ENCODE data around the gene RAB7A. TPM values are rescaled to one million over a fixed set of nuclear protein-coding genes. Genes with fewer than 3 reads are reported as not detected.

Gene RAB7A
- total RNA-seq, 6 donors from 2014 or later: 72.3 to 287 (median 139) TPM

DNA sequence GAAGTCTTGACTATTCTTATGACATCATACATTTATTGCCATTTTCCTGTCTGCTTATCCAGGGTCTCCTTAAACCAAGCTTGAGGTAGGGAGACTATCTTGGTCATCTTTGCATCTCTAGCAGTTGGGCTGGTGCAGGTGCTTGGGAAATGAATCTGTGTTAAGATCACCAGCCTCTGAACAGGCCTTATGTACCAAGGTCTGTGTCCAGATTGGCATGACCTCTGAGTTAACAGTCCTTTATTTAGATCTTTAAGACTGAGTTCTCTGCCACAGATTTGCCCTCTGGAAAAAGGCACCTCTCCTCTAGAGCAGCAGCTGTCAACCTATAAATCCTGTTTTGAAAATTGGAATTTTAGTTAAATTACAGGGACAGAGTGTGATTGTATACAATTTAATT, 35.4 kb downstream of the RAB7A start:
- peak overlapping the region in 2 of 4 donors; percentile 4 to 87 for H3K27ac ChIP-seq
- no peak overlapping the region for H3K4me3 ChIP-seq
- H3K36me3 ChIP-seq: peaks cover 0 to 9% (median 2%) of the 10 kb centered on the region in 4 donors
- H3K9me3 ChIP-seq: no peaks in the 10 kb centered on the region
- DNase-seq (no peak), ATAC-seq (ENCODE audit: low FRiP score in 2 of 2) (no peak)
- H3K4me1 ChIP-seq: peaks cover 44 to 56% (median 48%) of the 10 kb centered on the region in 4 donors
- no peaks in the 10 kb centered on the region for H3K27me3 ChIP-seq
- TF ChIP-seq EP300 (IDR thresholded peaks at IDR 0.05) (no peak), POLR2A (IDR thresholded peaks at IDR 0.05) (no peak)
- TF ChIP-seq, protein P1, sequence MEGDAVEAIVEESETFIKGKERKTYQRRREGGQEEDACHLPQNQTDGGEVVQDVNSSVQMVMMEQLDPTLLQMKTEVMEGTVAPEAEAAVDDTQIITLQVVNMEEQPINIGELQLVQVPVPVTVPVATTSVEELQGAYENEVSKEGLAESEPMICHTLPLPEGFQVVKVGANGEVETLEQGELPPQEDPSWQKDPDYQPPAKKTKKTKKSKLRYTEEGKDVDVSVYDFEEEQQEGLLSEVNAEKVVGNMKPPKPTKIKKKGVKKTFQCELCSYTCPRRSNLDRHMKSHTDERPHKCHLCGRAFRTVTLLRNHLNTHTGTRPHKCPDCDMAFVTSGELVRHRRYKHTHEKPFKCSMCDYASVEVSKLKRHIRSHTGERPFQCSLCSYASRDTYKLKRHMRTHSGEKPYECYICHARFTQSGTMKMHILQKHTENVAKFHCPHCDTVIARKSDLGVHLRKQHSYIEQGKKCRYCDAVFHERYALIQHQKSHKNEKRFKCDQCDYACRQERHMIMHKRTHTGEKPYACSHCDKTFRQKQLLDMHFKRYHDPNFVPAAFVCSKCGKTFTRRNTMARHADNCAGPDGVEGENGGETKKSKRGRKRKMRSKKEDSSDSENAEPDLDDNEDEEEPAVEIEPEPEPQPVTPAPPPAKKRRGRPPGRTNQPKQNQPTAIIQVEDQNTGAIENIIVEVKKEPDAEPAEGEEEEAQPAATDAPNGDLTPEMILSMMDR (IDR thresholded peaks at IDR 0.05): no peak

DNA sequence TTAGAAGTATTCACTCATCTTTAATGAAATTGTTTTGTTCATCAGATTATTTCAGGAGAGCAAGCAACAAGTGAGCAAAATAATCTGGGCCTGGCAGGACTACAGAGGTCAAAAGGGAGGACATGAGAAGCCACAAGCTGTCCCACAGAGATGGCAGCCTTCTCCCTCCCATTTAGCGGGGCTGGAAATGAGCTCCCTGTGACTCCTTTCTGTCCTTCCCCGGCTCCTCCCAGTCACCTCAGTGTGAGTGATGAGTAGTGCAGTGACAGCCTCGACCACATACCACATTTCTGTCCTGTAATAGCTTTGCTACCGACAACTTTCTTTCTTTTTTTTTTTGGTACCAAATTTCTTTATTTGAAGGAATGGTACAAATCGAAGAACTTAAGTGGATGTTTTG, 38.0 kb downstream of the RAB7A start:
- H3K36me3 ChIP-seq: peaks cover 0 to 9% (median 2%) of the 10 kb centered on the region in 4 donors
- no peak for ATAC-seq (ENCODE audit: low FRiP score in 2 of 2)
- no peak overlapping the region for H3K4me3 ChIP-seq
- TF ChIP-seq POLR2AphosphoS5 (IDR thresholded peaks at IDR 0.05): no peak
- no peak for TF ChIP-seq EP300 (IDR thresholded peaks at IDR 0.05)
- TF ChIP-seq, protein P1 (IDR thresholded peaks at IDR 0.05): no peak
- no peak for TF ChIP-seq POLR2A (IDR thresholded peaks at IDR 0.05)
- WGBS, 2 donors: 75 to 84% methylated on average over 5 of the region's 5 CpGs
- no peak for DNase-seq
- H3K27ac ChIP-seq: no peak overlapping the region
- H3K4me1 ChIP-seq: peaks cover 47 to 64% (median 51%) of the 10 kb centered on the region in 4 donors
- no peaks in the 10 kb centered on the region for H3K9me3 ChIP-seq
- no peaks in the 10 kb centered on the region for H3K27me3 ChIP-seq

DNA sequence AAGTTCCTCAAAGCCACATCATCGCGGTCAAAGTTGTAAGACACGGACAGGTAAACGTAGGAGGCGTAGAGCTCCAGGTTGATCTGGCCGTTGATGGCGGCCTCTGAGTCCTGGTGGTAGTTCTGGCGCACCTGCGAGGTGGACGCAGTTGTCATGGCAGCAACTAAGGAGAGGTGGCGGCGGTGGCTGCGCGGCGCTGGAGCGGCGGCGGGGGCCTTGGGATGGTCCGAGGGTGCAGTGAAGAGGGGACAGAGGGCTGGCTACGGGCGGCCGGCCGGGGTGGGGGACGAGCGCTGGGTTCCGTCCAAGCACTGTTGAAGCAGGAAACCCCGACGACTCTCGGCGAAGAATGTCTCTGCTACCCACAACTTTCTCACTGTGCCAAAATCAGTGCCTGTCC, 38.9 kb downstream of the RAB7A start:
- WGBS, 2 donors: 97 to 99% methylated on average over 30 of the region's 30 CpGs
- H3K27ac ChIP-seq: no peak overlapping the region
- no peaks in the 10 kb centered on the region for H3K9me3 ChIP-seq
- H3K27me3 ChIP-seq: no peaks in the 10 kb centered on the region
- no peak for ATAC-seq (ENCODE audit: low FRiP score in 2 of 2)
- no peak for TF ChIP-seq POLR2AphosphoS5 (IDR thresholded peaks at IDR 0.05)
- no peak for TF ChIP-seq EP300 (IDR thresholded peaks at IDR 0.05)
- TF ChIP-seq POLR2A (IDR thresholded peaks at IDR 0.05): no peak
- TF ChIP-seq, protein P1 (IDR thresholded peaks at IDR 0.05): no peak
- peaks cover 39 to 62% (median 50%) of the 10 kb centered on the region in 4 donors for H3K4me1 ChIP-seq
- H3K36me3 ChIP-seq: peaks cover 0 to 9% (median 2%) of the 10 kb centered on the region in 4 donors
- peak in 1 of 2 donors; percentile 84 for DNase-seq
- H3K4me3 ChIP-seq: no peak overlapping the region

DNA sequence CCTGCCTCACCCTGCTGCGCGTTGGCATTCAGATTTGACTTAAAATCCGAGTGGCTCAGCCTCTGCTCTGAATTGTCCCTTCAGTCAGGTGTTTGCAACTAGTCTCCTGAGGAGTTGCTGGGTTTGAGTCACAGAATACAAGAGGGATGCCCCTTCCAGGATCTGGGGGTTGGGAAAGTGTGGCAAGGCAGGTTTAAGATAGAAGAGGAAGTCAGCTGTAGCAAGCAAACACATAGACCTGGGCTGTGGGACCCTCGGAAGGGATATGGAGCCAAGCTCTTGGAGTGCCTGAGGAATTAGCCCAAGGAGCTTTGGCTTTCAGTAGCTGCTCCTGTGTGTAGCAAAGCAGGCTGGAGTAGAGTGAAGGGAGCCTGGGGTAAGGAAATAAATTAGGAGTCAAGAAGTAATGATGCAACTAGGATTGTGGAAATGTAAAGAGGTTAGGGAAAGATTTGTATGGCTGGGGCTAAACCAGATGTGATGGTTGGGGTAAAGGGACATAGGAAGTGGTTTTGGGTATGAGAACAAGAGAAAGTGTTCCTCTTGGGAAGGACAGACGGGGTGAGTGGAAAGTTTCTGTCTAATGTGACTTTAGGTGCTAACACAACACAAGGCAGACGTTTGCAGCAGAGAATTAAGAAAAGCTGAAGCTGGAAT, 41.2 kb downstream of the RAB7A start:
- no peak for ATAC-seq (ENCODE audit: low FRiP score in 2 of 2)
- Histone ChIP-seq H3K9me3 (no peaks in the 10 kb centered on the region), H3K36me3 (peaks cover 0 to 9% (median 2%) of the 10 kb centered on the region in 4 donors), H3K4me3 (no peak overlapping the region), H3K27me3 (no peaks in the 10 kb centered on the region), H3K27ac (no peak overlapping the region), H3K4me1 (peaks cover 32 to 58% (median 44%) of the 10 kb centered on the region in 4 donors)
- no peak for DNase-seq
- 70 to 75% methylated on average over 6 of the region's 6 CpGs for WGBS, 2 donors
- TF ChIP-seq, protein P1 (IDR thresholded peaks at IDR 0.05): no peak
- TF ChIP-seq POLR2AphosphoS5 (IDR thresholded peaks at IDR 0.05): no peak
- no peak for TF ChIP-seq POLR2A (IDR thresholded peaks at IDR 0.05)

DNA sequence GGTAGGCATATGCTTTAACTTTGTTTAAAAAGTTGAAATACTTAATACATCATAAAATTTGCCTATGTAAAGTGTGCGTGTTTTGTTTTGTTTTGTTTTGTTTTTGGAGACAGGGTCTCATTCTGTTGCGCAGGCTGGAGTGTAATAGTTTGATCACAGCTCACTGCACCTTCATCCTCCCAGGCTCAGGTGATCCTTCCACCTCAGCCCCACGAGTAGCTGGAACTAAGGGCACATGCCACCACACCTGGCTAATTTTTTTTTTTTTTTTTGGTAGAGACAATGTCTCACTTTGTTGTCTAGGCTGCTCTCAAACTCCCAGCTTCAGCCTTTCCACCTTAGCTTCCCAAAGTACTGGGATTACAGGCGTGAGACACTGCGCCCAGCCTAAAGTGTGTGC, 42.5 kb downstream of the RAB7A start:
- no peak overlapping the region for H3K4me3 ChIP-seq
- TF ChIP-seq, protein P1 (IDR thresholded peaks at IDR 0.05): no peak
- TF ChIP-seq POLR2AphosphoS5 (IDR thresholded peaks at IDR 0.05) (no peak), POLR2A (IDR thresholded peaks at IDR 0.05) (no peak), EP300 (IDR thresholded peaks at IDR 0.05) (no peak)
- no peak overlapping the region for H3K27ac ChIP-seq
- WGBS, 2 donors: 84 to 90% methylated on average over 5 of the region's 5 CpGs
- H3K9me3 ChIP-seq: no peaks in the 10 kb centered on the region
- H3K36me3 ChIP-seq: peaks cover 0 to 9% (median 2%) of the 10 kb centered on the region in 4 donors
- ATAC-seq (ENCODE audit: low FRiP score in 2 of 2) (no peak), DNase-seq (no peak)
- H3K4me1 ChIP-seq: peaks cover 32 to 57% (median 43%) of the 10 kb centered on the region in 4 donors
- H3K27me3 ChIP-seq: no peaks in the 10 kb centered on the region
